K562 (cell line): ENCODE data around the gene ZDHHC8. TPM values are rescaled to one million over a fixed set of nuclear protein-coding genes. Genes with fewer than 3 reads are reported as not detected.
A peak's percentile ranks its signal among the peaks of the same experiment; 100 is the strongest.

Experiments
- ARHGAP35 ChIP-seq: fragments of 450-650 bp; IDR thresholded peaks from 2 replicates; pipeline ENCODE4 v1.6.1; 2018; ENCODE audit not compliant: partially characterized antibody
- BCL6 ChIP-seq: fragments of 250-450 bp; sonication (Bioruptor Pico); IDR thresholded peaks from 2 replicates; pipeline ENCODE4 v1.4.0; 2020
- C11orf30 ChIP-seq: fragments of 450-650 bp; IDR thresholded peaks from 2 replicates; pipeline ENCODE4 v1.6.1; 2016; ENCODE audit warnings: low read depth, mild to moderate bottlenecking
- CCAR2 ChIP-seq: fragments of 200-400 bp; formaldehyde crosslinking; IDR thresholded peaks from 2 replicates; pipeline ENCODE4 v1.6.1; 2017; ENCODE audit warnings: mild to moderate bottlenecking, low read depth, low read length
- DIDO1 ChIP-seq: fragments of 450-650 bp; IDR thresholded peaks from 2 replicates; pipeline ENCODE4 v1.6.1; 2016; ENCODE audit warnings: low read depth, missing biosample characterization, missing genetic modification characterization
- ETV5 ChIP-seq: sonication (generic); formaldehyde crosslinking; IDR thresholded peaks from 2 replicates; pipeline ENCODE4 v1.4.0; 2020; ENCODE audit warnings: low read depth, mild to moderate bottlenecking, missing genetic modification reagents
- EWSR1 ChIP-seq: fragments of 450-650 bp; IDR thresholded peaks from 2 replicates; pipeline ENCODE4 v1.6.1; 2018; ENCODE audit warnings: borderline replicate concordance, mild to moderate bottlenecking, low read depth, moderate library complexity; ENCODE audit not compliant: partially characterized antibody
- FIP1L1 ChIP-seq: fragments of 200-400 bp; formaldehyde crosslinking; IDR thresholded peaks from 2 replicates; pipeline ENCODE4 v1.6.1; 2018; ENCODE audit warnings: mild to moderate bottlenecking, low read depth, low read length; ENCODE audit not compliant: poor library complexity, severe bottlenecking
- HLTF ChIP-seq: fragments of 450-650 bp; IDR thresholded peaks from 2 replicates; pipeline ENCODE4 v1.6.1; 2016
- MAFF ChIP-seq: IDR thresholded peaks from 2 replicates; pipeline ENCODE4 v1.6.1; 2012; ENCODE audit warnings: low read length, improper control_type of control experiment
- NFIX ChIP-seq: fragments of 250-450 bp; sonication (Bioruptor Pico); IDR thresholded peaks from 2 replicates; pipeline ENCODE4 v1.4.0; 2020; ENCODE audit warnings: low read depth, mild to moderate bottlenecking, moderate library complexity
- NFXL1 ChIP-seq: fragments of 450-650 bp; formaldehyde crosslinking; IDR thresholded peaks from 2 replicates; pipeline ENCODE4 v1.4.0; 2021; ENCODE audit warnings: mild to moderate bottlenecking
- RCOR1 ChIP-seq, 2 experiments: IDR thresholded peaks; 2 replicates each; pipeline ENCODE4 v1.6.1; 2012; ENCODE audit warnings: low read depth in 2 of 2, low read length in 2 of 2, borderline replicate concordance in 1 of 2, improper control_type of control experiment in 1 of 2
- RHOXF2B ChIP-seq: fragments of 250-450 bp; sonication (Bioruptor Pico); conservative IDR thresholded peaks from 2 replicates; pipeline ENCODE4 v1.5.1; 2021
- TBL1XR1 ChIP-seq, 2 experiments: IDR thresholded peaks; 2 replicates each; pipeline ENCODE4 v1.6.1; 2012; ENCODE audit warnings: improper control_type of control experiment in 2 of 2, low read length in 2 of 2, mild to moderate bottlenecking in 1 of 2
- TFAP4 ChIP-seq: sonication (generic); formaldehyde crosslinking; IDR thresholded peaks from 2 replicates; pipeline ENCODE4 v1.8.0; 2022; ENCODE audit warnings: missing genetic modification reagents, mild to moderate bottlenecking, moderate library complexity, borderline replicate concordance
- THAP12 ChIP-seq: fragments of 250-450 bp; sonication (Bioruptor Pico); IDR thresholded peaks from 2 replicates; pipeline ENCODE4 v1.9.0; 2021; ENCODE audit warnings: mild to moderate bottlenecking, inconsistent platforms
- ZBTB43 ChIP-seq: sonication (generic); formaldehyde crosslinking; IDR thresholded peaks from 2 replicates; pipeline ENCODE4 v1.8.0; 2023; ENCODE audit warnings: mild to moderate bottlenecking, missing genetic modification reagents
- ZNF12 ChIP-seq: sonication (generic); formaldehyde crosslinking; IDR thresholded peaks from 2 replicates; pipeline ENCODE4 v1.4.0; 2020; ENCODE audit warnings: mild to moderate bottlenecking, missing genetic modification reagents
- ZNF311 ChIP-seq: fragments of 250-450 bp; sonication (Bioruptor Pico); IDR thresholded peaks from 2 replicates; pipeline ENCODE4 v1.4.0; 2020; ENCODE audit warnings: mild to moderate bottlenecking, moderate library complexity
- polyA plus RNA-seq, 8 experiments: library from polyadenylated mRNA; depleted of rRNA in 4 of 8; stranded (reverse) in 5 of 8; unstranded in 3 of 8; fragments of >200 nt; fragmentation: Nextera tagmentation in 2 of 8; fragmentation: Illumina TruSeq in 1 of 8; extraction: Ambion mirVana in 2 of 8; extraction: Trizol in 1 of 8; gene quantifications; 2 replicates each; pipeline versions ENCODE4 v1.2.1 to v1.2.3, GENCODE V29; 2011 to 2014; ENCODE audit warnings: inconsistent platforms in 1 of 8, missing spikeins in 1 of 8
- total RNA-seq, 7 experiments: library from RNA; depleted of rRNA in 6 of 7; stranded (reverse); fragments of >200 nt in 6 of 7; fragmentation: Illumina TruSeq in 2 of 7; extraction: Trizol in 2 of 7; gene quantifications; 2 replicates each; pipeline versions ENCODE4 v1.2.1 to v1.2.3, GENCODE V29; 2011 to 2021; ENCODE audit warnings: low replicate concordance in 1 of 7
- TF ChIP-seq, protein P1 (sequence below): fragments of 450-650 bp; IDR thresholded peaks from 2 replicates; pipeline ENCODE4 v1.6.1; 2016; ENCODE audit warnings: antibody characterized with exemption

Gene ZDHHC8
- total and polyA plus RNA-seq, 9 of the 15 experiments (the other 6 are each of a cell fraction or from before 2014, with no cell fraction given), result 0.04 to 109 (median 16.4) TPM

DNA sequence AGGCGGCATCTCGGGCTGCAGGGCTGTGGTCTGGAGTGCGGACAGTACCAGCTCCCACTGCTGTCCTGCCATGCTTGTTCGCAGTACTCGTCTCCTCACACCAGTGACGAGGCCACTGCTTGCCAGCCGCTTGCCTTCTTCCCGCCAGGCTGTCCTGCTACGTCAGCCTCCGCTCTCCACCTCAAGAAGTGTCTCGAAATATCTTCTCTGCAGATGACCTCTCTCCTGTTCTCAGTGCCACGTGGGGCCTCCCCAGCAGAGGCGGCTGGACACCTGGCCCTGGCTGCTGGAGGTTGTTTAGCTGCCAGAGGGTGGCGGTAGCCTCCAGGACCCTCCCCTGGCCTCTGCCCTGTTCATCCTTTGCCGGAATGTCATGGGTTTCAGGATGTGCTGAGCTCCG is 22.3 kb downstream of the ZDHHC8 start (continued):
- TF ChIP-seq MAFF (no peak), THAP12 (CRISPR knock-in tag) (peak; percentile 85), RHOXF2B (CRISPR knock-in tag) (0 out of 2 replicates have a peak, but pooled peaks have one; percentile 63), FIP1L1 (no peak), NFIX (CRISPR knock-in tag) (no peak), CCAR2 (no peak), ZNF12 (CRISPR knock-in tag) (peak; percentile 33; the same call in 1 of the 2 replicates), ZNF311 (no peak), NFXL1 (no peak), RCOR1 (IDR thresholded peaks at IDR 0.05; ENCODE audit: borderline replicate concordance in 1 of 2, low read depth in 2 of 2, low read length in 2 of 2) (no peak), TBL1XR1 (IDR thresholded peaks at IDR 0.05; ENCODE audit: low read length in 2 of 2) (no peak), BCL6 (no peak), HLTF (no peak), TFAP4 (peak; percentile 42; the same call in 1 of the 2 replicates), ZBTB43 (no peak), ETV5 (CRISPR knock-in tag) (no peak), ARHGAP35 (no peak), DIDO1 (no peak), EWSR1 (no peak), C11orf30 (no peak)
- TF ChIP-seq, protein P1, sequence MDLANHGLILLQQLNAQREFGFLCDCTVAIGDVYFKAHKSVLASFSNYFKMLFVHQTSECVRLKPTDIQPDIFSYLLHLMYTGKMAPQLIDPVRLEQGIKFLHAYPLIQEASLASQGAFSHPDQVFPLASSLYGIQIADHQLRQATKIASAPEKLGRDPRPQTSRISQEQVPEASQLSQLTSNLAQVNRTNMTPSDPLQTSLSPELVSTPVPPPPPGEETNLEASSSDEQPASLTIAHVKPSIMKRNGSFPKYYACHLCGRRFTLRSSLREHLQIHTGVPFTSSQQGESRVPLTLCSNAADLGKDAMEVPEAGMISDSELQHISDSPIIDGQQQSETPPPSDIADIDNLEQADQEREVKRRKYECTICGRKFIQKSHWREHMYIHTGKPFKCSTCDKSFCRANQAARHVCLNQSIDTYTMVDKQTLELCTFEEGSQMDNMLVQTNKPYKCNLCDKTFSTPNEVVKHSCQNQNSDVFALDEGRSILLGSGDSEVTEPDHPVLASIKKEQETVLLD, result no peak
